Activated T-helper 1 cell treated with anti-CD3 and anti-CD28 coated beads, Interleukin-12 subunit alpha, Interleukin-12 subunit beta, Interleukin-2, Interleukin-4 antibody, amounts not matched to agents 30 ng/mL and 10 ng/mL and 1 ng/mL, durations not matched to agents 14 hours and 24 hours and 36 hours (primary cell): Measurements from ENCODE around the gene PITX3. TPM values are rescaled to one million over a fixed set of nuclear protein-coding genes. Genes with fewer than 3 reads are reported as not detected.

Experiments used
- DNase-seq: peaks from one replicate; pipeline ENCODE4 v3.0.0; 2021; ENCODE audit warnings: low spot score
- H3K27ac Mint-ChIP-seq: one replicate; pipeline ENCODE4 v1.8.0; 2021; ENCODE audit warnings: mild to moderate bottlenecking, mixed read lengths
- H3K27me3 Mint-ChIP-seq: one replicate; pipeline ENCODE4 v1.8.0; 2022; ENCODE audit warnings: mild to moderate bottlenecking, moderate library complexity, mixed read lengths; ENCODE audit not compliant: insufficient read depth
- H3K36me3 Mint-ChIP-seq: one replicate; pipeline ENCODE4 v1.8.0; 2021; ENCODE audit warnings: low read depth, mixed read lengths
- H3K4me1 Mint-ChIP-seq: one replicate; pipeline ENCODE4 v1.8.0; 2021; ENCODE audit warnings: low read depth, mixed read lengths
- H3K4me3 Mint-ChIP-seq: one replicate; pipeline ENCODE4 v1.8.0; 2021; ENCODE audit warnings: mild to moderate bottlenecking, moderate library complexity, mixed read lengths
- H3K9me3 Mint-ChIP-seq: one replicate; pipeline ENCODE4 v1.8.0; 2021; ENCODE audit warnings: mixed read lengths
- intact Hi-C: fragments of 100-400 bp; cut with micrococcal nuclease; formaldehyde crosslinking; loops from one replicate; pipeline ENCODE4 v1.15.1; 2024
- total RNA-seq: library from RNA; stranded (reverse); gene quantifications from 2 replicates; pipeline ENCODE4 v1.2.3, GENCODE V29; 2022

The PITX3 gene
- 0.17 and 0.44 TPM in 2 replicates for total RNA-seq

DNA sequence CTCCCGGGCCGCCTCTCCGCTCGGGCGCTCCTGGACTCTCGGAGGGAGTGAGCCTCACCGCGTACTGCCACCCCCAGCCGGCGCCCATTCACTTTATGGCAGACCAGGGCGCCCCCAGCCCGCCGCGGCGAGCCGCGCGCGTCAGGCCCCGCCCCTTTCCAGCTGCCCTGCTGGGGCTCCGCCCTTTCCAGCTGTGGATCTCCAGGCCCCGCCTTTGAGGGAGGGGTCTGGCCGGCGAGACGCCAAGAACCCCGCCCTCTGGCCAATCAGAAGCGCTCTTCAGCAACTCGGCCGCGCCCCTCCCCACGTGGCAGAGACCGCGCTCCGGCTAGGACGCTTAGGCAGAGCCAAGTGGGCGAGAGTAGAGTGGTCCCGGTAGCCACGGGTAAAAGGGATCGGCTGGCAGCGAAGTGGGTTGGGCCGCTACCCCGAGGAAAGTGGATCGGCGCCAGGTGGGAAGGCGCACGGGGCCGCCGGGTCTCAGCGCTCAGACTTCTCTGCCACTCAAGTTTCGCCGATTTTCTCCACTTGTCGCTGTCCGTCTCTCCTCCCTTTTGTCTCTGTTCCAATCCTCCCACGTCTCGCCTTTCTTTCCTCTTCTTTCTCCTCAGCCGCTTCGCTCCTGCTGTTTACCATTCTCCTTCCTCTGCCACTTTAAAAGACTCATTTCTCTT is at the start of gene PITX3:
PITX3 (minus strand) TSS at position 69 of the 674 bp plus-strand sequence. CDS start 9,432 bp downstream, outside the sequence.
- Mint-ChIP-seq H3K36me3 (peaks cover 4% of the 10 kb centered on the region), H3K4me3 (peak within 1 kb of the TSS; percentile 78), H3K27me3 (peaks cover 38% of the 10 kb centered on the region), H3K4me1 (peaks cover 21% of the 10 kb centered on the region), H3K9me3 (no peaks in the 10 kb centered on the region), H3K27ac (peak within 1 kb of the TSS; percentile 25)
- intact Hi-C loops: loop anchor here (1.0 to 10.0 kb wide), 7 partner anchors 10 to 473 kb away; partner anchors contain the start of genes ACTR1A, ARL3, ELOVL3 and NOLC1
- peak; percentile 93 for DNase-seq

GRCh38 chr10:102289840-102290239 is 48.5 kb upstream of the PITX3 start:
- Mint-ChIP-seq H3K36me3 (peaks cover 8% of the 10 kb centered on the region), H3K4me1 (peaks cover 24% of the 10 kb centered on the region), H3K27me3 (no peaks in the 10 kb centered on the region), H3K4me3 (no peak overlapping the region), H3K9me3 (no peaks in the 10 kb centered on the region), H3K27ac (no peak overlapping the region)
- DNase-seq: no peak
- intact Hi-C loops: loop anchor here (10.0 kb wide), 1 partner anchor 45 kb away; no protein-coding TSS in a partner anchor

- no peaks in the 10 kb centered on the region for H3K9me3 Mint-ChIP-seq
- H3K36me3 Mint-ChIP-seq: peaks cover 8% of the 10 kb centered on the region
- DNase-seq: no peak
- no peak overlapping the region for H3K27ac Mint-ChIP-seq
- no peaks in the 10 kb centered on the region for H3K27me3 Mint-ChIP-seq
- intact Hi-C loops: loop anchor here (10.0 kb wide), 1 partner anchor 45 kb away; no protein-coding TSS in a partner anchor
- peaks cover 28% of the 10 kb centered on the region for H3K4me1 Mint-ChIP-seq
- no peak overlapping the region for H3K4me3 Mint-ChIP-seq
Observed at GRCh38 chr10:102289356-102289755, 48.0 kb upstream of the PITX3 start.

DNA sequence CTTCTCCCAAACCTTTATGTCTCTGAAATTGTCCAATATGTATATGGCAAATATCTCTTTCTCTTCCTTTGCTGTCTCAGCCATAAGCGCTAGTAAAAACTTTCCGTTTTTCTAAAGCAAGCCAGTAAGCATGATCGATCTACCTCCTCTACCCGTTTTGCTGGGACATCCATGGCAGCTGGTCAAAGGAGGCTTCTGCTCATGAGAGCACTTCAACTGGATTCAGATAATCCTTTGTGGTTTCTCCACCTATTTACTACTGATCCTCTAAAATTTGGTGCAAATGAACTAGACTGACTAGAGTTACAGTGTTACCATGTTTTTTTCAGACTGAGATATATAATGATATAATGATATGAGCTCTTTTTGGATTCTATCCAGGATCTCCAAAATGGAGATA is 46.7 kb upstream of the PITX3 start:
- H3K27ac Mint-ChIP-seq: no peak overlapping the region
- H3K9me3 Mint-ChIP-seq: no peaks in the 10 kb centered on the region
- DNase-seq: no peak
- no peak overlapping the region for H3K4me3 Mint-ChIP-seq
- intact Hi-C loops: loop anchor here (10.0 kb wide), 1 partner anchor 47 kb away; no protein-coding TSS in a partner anchor
- peaks cover 8% of the 10 kb centered on the region for H3K36me3 Mint-ChIP-seq
- peaks cover 42% of the 10 kb centered on the region for H3K4me1 Mint-ChIP-seq
- H3K27me3 Mint-ChIP-seq: no peaks in the 10 kb centered on the region

DNA sequence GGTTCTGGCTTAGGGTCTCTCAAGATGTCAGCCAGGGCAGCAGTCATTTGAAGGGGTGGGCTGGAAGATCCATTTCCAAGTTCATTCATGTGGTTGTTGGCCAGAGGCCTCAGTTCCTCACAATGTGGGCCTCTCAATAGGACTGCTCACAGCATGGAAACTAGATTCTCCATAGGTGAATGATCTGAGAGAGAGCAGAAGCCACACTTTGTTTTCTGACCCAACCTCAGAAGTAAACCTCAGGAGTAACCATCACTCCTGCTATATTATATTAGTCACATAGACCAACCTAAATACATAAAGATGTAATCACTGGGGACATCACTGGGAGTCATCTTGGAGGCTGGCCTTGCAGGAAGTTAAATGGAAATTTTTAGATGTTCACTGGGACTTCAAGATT is 46.2 kb upstream of the PITX3 start:
- Mint-ChIP-seq H3K4me3 (no peak overlapping the region), H3K27me3 (no peaks in the 10 kb centered on the region), H3K4me1 (peaks cover 47% of the 10 kb centered on the region), H3K36me3 (peaks cover 8% of the 10 kb centered on the region), H3K27ac (peak overlapping the region; percentile 64), H3K9me3 (no peaks in the 10 kb centered on the region)
- no peak for DNase-seq
- intact Hi-C loops: loop anchor here (10.0 kb wide), 1 partner anchor 47 kb away; no protein-coding TSS in a partner anchor

- H3K27me3 Mint-ChIP-seq: no peaks in the 10 kb centered on the region
- H3K27ac Mint-ChIP-seq: no peak overlapping the region
- no peak for DNase-seq
- no peaks in the 10 kb centered on the region for H3K9me3 Mint-ChIP-seq
- H3K36me3 Mint-ChIP-seq: peaks cover 8% of the 10 kb centered on the region
- H3K4me1 Mint-ChIP-seq: peaks cover 49% of the 10 kb centered on the region
- intact Hi-C loops: loop anchor here (10.0 kb wide), 1 partner anchor 49 kb away; no protein-coding TSS in a partner anchor
- H3K4me3 Mint-ChIP-seq: no peak overlapping the region
Observed at GRCh38 chr10:102286216-102286615, 44.9 kb upstream of the PITX3 start.

GRCh38 chr10:102285133-102285532 is 43.8 kb upstream of the PITX3 start:
- Mint-ChIP-seq H3K27ac (no peak overlapping the region), H3K36me3 (peaks cover 8% of the 10 kb centered on the region), H3K9me3 (no peaks in the 10 kb centered on the region), H3K4me3 (no peak overlapping the region), H3K4me1 (peaks cover 56% of the 10 kb centered on the region), H3K27me3 (no peaks in the 10 kb centered on the region)
- intact Hi-C loops: loop anchor here (10.0 kb wide), 1 partner anchor 50 kb away; no protein-coding TSS in a partner anchor
- no peak for DNase-seq

GRCh38 chr10:102284531-102284930 is 43.2 kb upstream of the PITX3 start:
- Mint-ChIP-seq H3K4me3 (no peak overlapping the region), H3K27me3 (no peaks in the 10 kb centered on the region), H3K4me1 (peaks cover 62% of the 10 kb centered on the region), H3K9me3 (no peaks in the 10 kb centered on the region), H3K27ac (peak overlapping the region; percentile 72), H3K36me3 (peaks cover 8% of the 10 kb centered on the region)
- DNase-seq: no peak
- intact Hi-C loops: loop anchor here (10.0 kb wide), 1 partner anchor 50 kb away; no protein-coding TSS in a partner anchor

DNA sequence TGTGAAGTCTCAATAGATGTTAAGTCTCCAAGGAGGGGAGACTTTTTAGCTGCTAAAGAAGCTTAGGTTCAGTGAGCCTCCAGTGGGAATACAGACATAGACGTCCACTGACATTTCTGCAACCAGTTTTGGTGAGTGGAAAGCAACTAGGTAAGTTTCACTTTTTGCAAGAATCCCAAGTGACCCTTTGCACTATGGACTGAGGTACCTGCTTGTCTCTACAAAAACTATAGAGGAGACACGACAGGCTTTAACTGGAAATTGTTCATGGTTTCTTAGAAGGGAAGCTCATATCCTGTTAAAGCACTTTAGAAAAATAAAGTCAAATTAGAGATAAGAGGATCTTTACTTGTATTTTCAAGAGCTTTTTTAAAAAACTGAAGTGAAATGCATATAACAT is 42.6 kb upstream of the PITX3 start:
- Mint-ChIP-seq H3K36me3 (peaks cover 5% of the 10 kb centered on the region), H3K9me3 (no peaks in the 10 kb centered on the region), H3K27ac (peak overlapping the region; percentile 79), H3K4me1 (peaks cover 67% of the 10 kb centered on the region), H3K27me3 (no peaks in the 10 kb centered on the region), H3K4me3 (peak overlapping the region; percentile 48)
- no peak for DNase-seq
- intact Hi-C loops: loop anchor here (2.0 to 10.0 kb wide), 3 partner anchors 15 to 51 kb away; partner anchors contain the start of gene GBF1

- Mint-ChIP-seq H3K4me3 (peak overlapping the region; percentile 48), H3K4me1 (peaks cover 70% of the 10 kb centered on the region), H3K36me3 (peaks cover 9% of the 10 kb centered on the region), H3K27me3 (no peaks in the 10 kb centered on the region), H3K9me3 (no peaks in the 10 kb centered on the region), H3K27ac (peak overlapping the region; percentile 79)
- intact Hi-C loops: loop anchor here (2.0 to 10.0 kb wide), 3 partner anchors 15 to 51 kb away; partner anchors contain the start of gene GBF1
- no peak for DNase-seq
Observed at GRCh38 chr10:102283488-102283887, 42.2 kb upstream of the PITX3 start.

DNA sequence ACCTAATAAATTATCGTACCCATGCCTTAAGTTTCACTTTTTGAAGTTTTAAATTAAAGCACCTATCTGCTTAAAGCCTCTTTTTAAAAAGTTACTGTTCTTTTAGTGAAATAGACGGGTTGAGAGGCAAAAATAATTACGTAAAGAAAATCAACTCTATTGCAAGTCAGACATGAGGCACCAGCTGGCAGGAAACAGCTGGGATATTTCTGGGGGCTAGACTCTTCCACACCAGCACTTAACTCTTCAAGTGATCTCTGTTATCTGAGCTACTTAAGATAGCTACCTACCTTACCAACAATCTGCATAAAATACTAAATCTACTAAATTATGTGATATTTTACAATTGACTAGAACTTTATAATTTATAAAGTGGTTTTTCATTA is 39.8 kb upstream of the PITX3 start:
- Mint-ChIP-seq H3K36me3 (peaks cover 5% of the 10 kb centered on the region), H3K27ac (no peak overlapping the region), H3K4me3 (peak overlapping the region; percentile 28), H3K27me3 (no peaks in the 10 kb centered on the region), H3K9me3 (no peaks in the 10 kb centered on the region), H3K4me1 (peaks cover 61% of the 10 kb centered on the region)
- intact Hi-C loops: loop anchor here (10.0 kb wide), 1 partner anchor 54 kb away; no protein-coding TSS in a partner anchor
- no peak for DNase-seq

GRCh38 chr10:102280397-102281101 is 39.2 kb upstream of the PITX3 start:
- intact Hi-C loops: loop anchor here (10.0 kb wide), 1 partner anchor 54 kb away; no protein-coding TSS in a partner anchor
- DNase-seq: no peak
- peak overlapping the region; percentile 28 for H3K4me3 Mint-ChIP-seq
- H3K27ac Mint-ChIP-seq: peak overlapping the region; percentile 37
- peaks cover 5% of the 10 kb centered on the region for H3K36me3 Mint-ChIP-seq
- H3K27me3 Mint-ChIP-seq: no peaks in the 10 kb centered on the region
- H3K9me3 Mint-ChIP-seq: no peaks in the 10 kb centered on the region
- peaks cover 60% of the 10 kb centered on the region for H3K4me1 Mint-ChIP-seq

DNA sequence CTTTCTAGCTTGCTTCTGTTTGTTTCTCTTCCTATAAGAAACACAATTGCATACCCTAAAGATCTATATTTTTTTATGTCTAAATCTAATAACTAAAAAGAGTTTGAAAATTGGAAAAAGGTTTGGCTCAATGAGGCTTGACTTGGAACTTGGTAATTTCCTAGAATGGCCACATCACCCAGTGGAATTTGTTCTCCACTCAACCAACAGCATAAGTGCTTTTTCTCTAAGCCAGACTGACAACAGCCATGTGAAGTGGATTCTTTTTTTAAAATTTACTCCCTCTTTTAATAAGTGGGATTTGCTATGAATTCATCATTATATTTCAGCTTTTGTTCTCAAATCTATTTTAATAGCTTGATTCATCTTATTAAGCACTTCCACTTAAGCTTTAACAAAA is 37.8 kb upstream of the PITX3 start:
- H3K9me3 Mint-ChIP-seq: no peaks in the 10 kb centered on the region
- no peaks in the 10 kb centered on the region for H3K27me3 Mint-ChIP-seq
- peaks cover 46% of the 10 kb centered on the region for H3K4me1 Mint-ChIP-seq
- H3K4me3 Mint-ChIP-seq: no peak overlapping the region
- no peak overlapping the region for H3K27ac Mint-ChIP-seq
- DNase-seq: no peak
- intact Hi-C loops: no loop called here
- peaks cover 5% of the 10 kb centered on the region for H3K36me3 Mint-ChIP-seq
